GM21717 (cell line): ENCODE data around the gene CYBRD1.
"Not testable (repeated sequence)": the region's sequence is repeated elsewhere in the genome, so short reads cannot be mapped to it uniquely, and the experiment has no call there.

Experiments
- ATAC-seq: cut with Tn5 transposase; IDR thresholded peaks from one replicate; pipeline ENCODE4 v1.9.1; 2021; ENCODE audit warnings: mild to moderate bottlenecking, moderate library complexity; ENCODE audit not compliant: unreplicated experiment

Gene CYBRD1, protein sequence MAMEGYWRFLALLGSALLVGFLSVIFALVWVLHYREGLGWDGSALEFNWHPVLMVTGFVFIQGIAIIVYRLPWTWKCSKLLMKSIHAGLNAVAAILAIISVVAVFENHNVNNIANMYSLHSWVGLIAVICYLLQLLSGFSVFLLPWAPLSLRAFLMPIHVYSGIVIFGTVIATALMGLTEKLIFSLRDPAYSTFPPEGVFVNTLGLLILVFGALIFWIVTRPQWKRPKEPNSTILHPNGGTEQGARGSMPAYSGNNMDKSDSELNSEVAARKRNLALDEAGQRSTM

DNA sequence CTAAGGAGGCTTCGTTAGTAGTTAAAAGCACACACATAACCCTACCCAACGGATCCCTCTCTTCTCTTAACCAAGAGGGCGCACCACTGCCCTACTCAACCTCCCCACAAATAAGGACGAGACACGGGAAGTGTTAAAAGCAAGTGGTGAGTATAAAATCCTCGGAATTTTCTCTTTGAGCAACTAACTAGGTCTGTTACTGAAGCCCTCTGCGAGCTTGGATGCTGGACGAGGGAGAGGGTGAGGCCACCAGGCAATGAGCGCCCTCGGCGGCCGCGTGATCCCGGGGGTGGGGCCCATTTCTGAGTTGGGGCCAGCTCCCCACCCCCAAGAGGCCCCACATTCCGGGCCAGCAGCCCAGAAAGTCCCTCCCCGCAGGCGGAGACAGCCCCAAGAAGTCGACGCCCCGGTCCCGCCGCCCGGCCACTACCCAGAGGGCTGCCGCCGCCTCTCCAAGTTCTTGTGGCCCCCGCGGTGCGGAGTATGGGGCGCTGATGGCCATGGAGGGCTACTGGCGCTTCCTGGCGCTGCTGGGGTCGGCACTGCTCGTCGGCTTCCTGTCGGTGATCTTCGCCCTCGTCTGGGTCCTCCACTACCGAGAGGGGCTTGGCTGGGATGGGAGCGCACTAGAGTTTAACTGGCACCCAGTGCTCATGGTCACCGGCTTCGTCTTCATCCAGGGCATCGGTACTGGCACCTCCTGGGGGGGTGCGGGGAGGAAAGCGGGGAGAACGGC is at the start of gene CYBRD1:
TSS of gene CYBRD1 (plus strand) at position 423 of the 736 bp plus-strand sequence. CDS start at position 495, 72 bp downstream.
- peak; percentile 59 for ATAC-seq

DNA sequence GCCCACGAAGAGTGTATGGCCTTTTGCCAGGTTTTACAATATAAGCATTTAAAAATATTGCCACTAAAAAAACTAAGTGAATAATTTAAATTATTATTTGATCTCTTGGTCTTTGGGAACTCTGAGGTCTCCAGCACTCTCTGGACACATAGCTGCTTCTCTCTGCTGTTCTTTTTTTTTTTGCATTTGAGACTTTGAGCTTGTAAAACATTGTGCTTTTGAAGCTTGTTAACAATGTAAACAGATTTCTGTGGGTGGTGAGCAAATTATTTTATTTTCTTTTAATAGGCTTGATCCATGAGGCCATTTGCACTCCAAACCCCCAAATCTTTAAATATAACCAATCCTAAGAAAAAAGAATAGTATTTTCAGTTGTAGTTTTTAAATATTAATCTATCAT is 46.3 kb upstream of the CYBRD1 start:
- ATAC-seq = no peak

DNA sequence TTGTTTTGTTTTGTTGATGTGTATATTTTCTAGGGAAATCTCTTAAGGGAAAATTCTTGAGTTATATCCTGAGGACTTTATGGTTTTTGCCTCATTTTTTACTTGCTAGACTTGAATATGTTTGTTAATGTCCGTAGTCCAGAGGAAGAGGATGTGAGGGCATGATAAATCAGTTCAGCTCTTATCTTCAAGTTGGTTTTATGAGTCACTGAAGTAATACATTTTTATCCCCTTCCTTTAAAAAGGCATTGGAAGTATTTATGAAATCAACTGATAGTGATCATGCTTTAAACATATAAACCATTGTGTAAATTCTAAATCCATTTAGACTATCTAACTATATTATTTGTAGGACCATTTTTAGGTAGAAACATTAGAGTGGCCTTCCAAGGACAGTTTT is 43.9 kb upstream of the CYBRD1 start:
- ATAC-seq = no peak

DNA sequence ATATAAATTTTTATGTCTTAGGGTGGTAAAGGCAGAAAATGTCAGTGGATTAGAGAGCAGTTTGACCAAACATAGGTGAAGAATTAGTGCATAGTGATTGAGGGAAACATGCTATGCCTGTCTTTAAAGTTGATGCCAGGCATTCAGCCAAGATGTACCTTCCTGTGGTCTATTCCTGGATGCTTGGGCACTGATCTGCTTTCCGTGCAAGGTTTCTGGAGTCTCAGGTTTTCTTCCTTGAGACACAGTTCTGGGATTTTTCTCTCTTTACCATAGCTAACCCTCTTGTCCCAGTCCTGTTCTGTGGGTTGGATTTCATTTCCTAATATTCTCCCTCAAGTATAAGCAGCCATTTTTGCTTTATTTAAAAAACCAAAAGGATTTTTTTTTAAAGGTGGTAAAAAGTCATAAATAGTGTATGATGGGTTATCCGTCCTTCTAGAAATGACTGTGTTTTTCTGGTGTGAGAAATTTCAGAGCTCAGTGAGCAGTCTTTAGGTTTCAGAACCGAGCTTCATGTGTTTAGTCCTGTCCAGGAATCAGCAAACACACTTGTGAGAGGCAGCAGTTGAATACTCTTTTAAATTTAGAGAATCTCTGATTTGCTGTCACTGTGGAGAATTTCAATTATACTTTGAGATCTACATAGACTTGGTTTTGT is 43.0 kb upstream of the CYBRD1 start:
- ATAC-seq = peak; percentile 51

DNA sequence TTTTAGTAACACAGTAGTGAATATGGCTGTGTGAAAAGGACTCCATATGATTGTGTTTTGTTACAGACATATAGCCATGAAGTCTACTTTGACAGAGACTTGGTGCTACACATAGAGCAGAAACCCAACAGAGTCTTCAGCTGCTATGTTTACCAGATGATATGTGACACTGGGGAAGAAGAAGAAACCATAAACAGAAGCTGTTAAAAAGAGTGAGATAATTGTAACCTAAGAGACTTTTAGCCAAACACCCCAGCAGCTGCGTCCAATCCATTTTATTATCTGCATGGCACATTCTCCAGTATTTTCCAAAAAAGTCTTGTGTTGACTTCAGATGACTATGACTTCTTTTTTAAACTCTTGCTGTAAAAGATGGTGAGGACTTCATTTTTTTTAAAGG is 41.4 kb upstream of the CYBRD1 start:
- ATAC-seq = no peak

DNA sequence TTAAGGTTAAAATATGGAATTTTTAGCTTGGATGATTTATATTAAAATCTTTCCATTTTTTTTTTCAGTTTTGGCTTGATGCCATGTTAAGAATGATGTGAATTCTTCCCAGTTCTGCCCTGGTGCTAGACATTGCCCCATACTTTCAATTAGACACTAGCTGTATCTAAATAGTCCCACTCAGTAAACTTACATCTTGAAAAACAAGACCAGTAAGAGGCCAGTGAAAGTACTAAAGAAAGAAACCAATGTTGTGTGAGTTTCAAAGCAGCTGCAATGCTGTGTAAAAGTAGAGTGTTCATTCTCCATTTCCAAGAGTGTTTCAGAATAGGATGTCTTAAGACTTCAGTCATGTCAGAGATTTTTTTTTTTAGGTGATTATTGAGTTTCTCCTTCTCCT is 40.0 kb upstream of the CYBRD1 start:
- ATAC-seq = no peak

DNA sequence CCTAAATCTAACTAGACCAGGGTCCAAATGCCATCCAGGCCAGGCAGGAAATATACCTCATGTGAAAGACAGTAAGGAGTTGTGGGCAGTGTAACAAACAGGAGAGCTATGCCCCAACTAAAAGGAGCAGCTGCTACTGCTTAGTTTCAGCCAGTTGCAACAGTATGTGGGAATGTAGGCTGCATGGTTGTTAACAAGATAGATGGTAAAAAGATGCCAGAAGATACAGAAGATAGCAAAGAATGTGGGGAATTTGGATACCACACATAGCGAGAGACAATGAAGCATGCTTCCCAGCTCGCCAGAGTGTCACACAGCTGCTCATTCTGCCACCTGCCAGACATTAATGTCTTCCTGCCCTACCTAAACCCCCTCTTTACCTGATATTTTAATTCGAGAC is 39.4 kb upstream of the CYBRD1 start:
- no peak for ATAC-seq

DNA sequence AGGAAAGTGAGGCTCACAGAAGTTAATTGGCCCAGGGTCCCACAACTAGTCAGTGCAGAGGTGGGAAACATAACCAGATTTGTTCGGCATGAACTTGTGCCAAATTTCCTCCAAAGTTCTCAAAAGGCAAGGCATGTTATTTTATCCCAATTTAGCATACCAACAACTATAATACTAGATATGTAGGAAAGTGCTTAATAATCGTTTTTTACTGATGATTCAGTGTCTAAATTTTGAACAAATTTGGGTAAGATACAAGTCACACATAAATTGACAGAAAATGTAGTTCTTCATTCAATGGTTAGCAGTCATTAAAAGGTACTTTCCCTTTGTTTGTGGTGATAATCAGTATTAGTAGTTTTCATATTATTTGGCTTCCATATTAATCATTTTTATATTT is 38.5 kb upstream of the CYBRD1 start:
- no peak for ATAC-seq

DNA sequence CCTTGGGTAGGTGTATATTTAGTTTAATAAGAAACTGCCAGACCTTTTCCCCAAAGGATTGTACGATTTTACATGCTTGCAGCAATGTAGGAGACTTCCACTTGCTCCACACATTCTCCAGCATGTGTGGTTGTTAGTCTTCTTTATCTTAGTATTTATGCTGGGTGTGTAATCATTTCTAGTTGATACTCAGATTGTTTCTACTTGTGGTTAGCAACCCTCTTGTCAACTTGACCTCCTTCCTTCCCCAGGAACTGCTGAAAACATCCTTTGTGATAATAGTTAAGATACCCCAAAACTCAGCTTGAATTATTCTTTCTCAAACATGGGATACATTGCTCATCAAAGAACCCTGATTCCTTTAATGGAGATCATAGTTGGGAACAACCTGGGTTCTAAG is 37.2 kb upstream of the CYBRD1 start:
- ATAC-seq = no peak

DNA sequence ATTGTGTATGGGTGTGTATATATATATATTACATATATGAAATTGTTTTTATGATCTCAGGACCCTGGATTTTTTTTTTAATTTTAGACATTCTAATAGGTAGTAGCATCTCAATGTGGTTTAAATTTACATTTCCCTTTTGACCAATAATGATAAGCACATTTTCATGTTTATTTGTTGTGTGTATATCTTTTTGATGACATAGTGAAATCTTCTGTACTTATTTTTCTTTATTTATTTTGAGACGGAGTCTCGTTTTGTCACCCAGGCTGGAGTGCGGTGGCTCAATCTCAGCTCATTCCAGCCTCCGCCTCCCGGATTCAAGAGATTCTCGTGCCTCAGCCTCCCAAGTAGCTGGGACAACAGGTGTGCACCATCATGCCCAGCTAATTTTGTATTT is 35.1 kb upstream of the CYBRD1 start:
- ATAC-seq = no peak

DNA sequence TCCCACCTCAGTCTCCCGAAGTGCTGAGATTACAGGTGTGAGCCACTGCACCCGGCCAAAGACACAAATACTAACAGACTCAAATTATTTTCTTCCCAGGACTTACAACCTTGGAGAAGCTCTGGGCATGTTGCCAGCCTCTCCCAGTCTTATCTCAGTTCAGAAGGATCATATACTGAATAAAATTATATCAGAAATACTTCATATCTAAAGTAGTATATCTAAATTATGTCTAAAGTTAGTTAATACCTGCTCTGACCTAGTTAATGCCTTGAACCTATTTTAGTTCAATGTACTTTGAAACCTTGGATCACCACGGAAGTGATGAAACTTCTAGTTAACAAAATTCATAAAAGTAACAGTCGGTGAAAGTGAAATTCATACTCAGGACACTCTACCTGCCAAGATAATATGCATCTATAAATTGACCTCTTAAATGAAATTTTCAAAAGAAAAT is 34.4 kb upstream of the CYBRD1 start:
- ATAC-seq = no peak

DNA sequence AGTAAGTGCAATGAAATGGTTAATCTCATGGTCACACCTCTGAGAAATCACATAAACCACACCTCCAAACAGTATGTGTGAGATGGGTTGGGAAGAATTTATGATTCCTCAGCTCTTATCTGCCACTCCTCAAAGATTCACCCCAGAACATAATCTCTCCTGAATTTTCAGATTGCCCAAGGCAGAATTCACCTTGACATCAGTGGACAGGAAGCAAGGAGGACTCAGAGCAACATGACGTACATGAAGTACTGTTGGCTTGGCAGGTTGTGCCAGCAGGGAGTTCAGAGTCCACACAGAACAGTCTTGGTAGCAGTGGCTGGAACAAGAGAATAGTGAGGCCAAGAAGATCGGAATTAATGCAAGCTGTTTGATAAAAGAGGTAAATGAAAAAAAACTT is 31.7 kb upstream of the CYBRD1 start:
- no peak for ATAC-seq

DNA sequence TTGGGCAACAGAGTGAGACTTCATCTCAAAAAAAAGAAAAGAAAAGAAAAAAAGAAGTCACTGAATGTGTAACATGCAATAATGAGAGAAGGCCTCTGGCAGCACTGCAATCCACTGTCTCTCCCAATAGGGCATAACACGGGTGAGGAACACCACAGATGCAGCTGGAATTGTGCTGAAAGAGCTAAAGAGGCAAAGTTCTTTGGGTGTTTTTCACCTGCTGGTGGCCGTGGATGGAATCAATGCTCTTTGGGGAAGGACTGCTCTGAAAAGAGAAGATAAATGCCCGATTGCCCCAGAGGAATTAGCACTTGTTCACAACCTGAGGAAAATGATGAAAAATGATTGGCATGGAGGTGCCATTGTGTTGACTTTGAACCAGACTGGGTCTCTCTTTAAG is 31.0 kb upstream of the CYBRD1 start:
- no peak for ATAC-seq

DNA sequence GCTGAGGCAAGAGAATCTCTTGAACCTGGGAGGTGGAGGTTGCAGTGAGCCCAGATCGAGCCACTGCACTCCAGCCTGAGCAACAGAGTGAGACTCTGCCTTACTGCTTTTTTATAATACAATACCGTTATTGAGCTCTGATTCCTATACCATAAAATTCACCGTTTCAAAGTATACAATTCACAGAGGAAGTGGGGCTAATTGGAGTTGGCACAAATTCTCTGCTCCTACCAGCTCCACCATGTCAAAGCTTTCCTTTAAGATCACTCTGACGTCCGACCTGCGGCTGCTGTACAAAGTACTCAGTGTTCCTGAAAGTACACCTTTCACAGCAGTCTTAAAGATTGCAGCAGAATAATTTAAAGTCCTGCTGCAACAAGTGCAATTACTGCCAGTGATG is 29.6 kb upstream of the CYBRD1 start:
- ATAC-seq = no peak

DNA sequence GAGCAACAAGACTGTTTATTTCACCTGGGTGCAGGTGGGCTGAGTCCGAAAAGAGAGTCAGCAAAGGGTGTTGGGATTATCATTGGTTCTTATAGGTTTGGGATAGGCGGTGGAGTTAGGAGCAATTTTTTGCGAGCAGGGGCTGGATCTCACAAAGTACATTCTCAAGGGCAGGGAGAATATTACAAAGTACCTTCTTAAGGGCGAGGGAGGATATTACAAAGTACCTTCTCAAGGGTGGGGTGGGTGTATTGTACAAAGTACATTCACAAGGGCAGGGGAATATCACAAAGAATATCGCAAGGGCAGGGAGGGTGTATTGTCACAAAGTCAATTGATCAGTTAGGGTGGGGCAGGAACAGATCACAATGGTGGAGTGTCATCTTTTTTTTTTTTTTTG is 24.6 kb upstream of the CYBRD1 start:
- not testable (repeated sequence) for ATAC-seq

DNA sequence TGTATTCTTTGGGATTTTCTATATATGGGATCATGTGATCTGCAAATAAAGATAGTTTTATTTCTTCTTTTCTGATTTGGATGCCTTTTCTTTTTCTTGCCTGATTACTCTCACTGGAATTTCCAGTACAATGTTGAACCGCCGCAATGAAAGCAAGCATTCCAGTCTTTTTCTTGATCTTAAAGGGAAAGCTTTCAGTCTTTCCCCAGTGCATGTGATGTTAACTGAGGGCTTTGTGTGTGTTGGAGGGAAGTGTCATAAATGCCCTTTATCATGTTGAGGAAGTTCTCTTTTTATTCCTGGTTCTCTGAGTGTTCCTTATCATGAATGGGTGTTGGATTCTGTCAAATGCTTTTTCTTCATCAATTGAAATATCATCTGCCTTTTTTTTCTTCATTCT is 16.9 kb upstream of the CYBRD1 start:
- ATAC-seq = no peak

DNA sequence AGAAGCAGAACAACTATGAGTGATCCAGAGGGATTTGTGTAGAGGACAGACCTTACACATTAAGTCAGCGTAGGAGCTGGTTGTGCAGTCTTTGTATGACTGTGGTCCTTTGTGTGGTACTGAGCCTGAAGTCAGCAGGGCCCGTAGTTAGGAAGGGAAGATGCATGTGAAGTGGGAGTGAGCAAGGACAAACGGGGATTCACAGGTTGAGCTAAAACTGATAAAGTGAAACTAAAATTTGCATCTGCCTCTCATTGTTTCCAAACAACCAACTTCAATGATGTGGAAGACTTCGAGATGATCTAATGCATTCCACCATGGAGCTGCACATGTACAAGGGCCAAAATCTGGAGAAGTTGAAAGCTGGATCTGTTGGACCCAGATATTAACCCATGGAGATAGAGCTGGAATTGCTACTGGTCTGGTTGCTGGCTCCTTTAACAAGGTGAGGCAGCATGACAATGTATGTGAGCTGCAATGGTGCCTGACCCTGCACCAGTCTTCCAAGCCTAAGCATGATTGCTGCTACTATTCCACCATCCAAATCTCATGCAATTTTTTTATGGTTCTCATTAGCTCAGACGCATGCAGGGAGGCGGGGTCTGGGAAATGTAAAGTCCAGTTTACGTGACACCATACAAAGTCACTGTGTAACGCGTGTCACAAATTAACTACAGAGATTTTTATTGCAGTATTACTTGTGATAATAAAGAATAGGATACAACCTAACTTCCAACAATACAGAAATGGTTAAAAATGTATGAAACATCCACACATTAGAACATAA is 12.1 kb upstream of the CYBRD1 start:
- ATAC-seq = peak; percentile 61

DNA sequence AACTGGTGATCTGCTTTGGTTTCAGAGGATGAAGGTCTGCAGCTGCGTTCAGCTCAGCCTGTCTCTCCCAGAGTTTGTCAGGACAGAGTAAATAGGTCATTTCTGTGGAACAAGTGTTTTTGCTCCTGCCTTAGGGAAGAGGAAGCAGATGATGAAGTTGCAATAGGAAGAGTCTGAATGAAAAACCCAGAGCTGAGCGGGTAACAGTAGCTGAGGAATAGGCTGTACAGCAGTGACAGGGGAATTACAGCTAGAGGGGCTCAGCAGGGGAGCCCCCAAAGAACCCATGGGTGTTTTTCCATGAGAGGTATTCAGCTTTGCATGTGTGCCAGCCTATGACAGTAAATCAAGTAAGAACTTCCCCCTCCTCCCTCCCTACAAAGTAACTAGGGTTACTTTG is 10.3 kb upstream of the CYBRD1 start:
- ATAC-seq = no peak

DNA sequence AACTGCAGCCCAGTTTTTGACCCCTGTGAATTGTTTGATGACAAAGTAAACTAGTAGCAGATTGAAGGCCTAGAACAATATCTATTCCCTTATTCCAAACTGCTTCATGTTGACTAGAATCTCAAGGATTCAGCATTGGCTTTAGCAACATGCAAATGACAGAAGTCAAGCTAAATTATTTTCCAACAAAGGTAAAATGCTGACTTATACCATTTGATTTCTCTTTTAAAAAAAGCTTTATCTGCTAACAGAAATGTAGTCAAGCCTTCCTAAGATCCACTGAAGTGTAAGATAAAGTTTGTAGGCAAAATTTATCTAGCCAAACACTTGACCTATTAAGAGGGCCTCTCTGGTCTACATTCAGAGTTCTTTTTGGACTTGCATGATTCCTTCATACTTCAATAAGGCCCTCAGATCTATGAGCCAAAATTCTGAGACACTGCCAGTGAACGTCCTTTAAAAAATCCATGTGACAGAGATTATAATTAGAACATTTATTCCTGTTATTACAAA is 9.5 kb upstream of the CYBRD1 start:
- ATAC-seq = no peak

DNA sequence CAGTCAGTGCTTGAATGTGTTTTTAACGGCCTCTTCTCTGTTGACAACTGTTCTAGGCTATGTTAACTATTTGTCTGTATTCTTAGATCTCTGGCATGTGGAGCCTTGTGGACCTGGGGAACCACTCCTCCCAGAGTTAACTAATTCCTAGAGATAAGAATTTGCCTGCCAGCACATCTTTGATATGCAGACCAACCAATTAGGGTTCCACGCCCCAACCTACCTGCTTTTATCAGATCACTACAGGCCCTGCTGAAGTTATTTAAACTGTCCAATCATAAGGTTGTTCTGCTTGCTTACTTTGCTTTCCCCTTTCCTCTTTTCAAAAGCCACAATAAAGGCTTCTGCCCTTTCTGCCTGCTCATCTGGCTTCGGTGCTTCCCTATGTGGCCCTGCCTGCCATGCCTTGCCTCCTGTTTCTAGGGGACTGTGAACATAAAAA is 8.5 kb upstream of the CYBRD1 start:
- peak; percentile 44 for ATAC-seq
